ENCODE results near the gene OR6B2.
"Not testable (repeated sequence)": the region's sequence is repeated elsewhere in the genome, so short reads cannot be mapped to it uniquely, and the experiment has no call there.

Gene OR6B2

DNA sequence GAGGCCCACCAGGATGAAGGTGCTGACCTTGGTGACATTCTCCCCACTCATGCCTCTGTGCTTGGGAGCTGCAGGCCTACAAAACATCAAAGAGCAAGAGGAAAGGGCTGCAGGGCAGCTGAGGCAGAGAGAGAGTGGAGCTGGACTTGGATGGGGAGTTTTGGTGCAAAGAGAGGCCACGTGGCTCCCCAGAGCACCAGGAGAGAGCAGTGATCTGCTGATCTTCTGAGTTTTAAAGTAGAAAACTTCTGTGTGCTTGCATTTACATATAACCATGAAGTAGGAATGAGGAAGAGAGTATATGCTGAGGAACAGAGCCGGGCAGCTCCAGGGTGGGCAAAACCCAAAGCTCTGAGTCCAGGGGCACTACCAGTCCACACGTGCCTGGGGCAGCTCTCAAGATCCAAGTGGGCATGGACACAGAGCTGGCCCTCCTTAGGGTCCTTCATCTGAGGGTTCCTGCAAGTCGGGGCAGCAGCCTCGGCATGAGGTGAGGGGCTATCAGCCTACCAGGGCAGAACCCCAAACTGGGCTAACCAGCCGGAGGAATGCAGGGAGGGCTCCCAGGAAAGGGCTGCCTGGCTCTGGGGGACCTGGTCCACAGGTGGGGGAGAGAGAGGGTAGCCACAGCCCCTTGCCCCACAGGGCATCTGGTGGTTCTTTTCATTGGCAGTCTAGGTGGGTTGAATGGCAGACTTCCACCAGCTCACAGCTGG lies at the start of gene OR6B2:
Gene OR6B2 (minus strand): TSS at position 51 of the 716 bp plus-strand sequence. CDS start 0 bp downstream, at position 51.
- no peak for DNase-seq

DNA sequence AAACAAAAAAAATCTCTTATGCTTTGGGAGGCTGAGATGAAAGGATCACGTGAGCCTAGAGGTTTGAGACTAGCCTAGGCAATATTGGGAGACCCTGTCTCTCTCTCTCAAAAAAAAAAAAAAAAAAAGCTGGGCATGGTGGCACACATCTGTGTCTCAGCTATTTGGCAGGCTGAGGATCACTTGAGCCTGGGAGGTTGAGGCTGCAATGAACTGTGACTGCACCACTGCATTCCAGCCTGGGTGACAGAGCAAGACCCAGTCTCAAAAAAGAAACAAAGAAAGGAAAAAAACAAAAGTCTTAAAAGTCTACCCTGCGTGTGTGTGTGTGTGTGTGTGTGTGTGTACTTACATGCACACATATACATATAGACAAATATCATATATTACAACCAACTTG lies 48.4 kb upstream of the OR6B2 start:
- no peak for DNase-seq

DNA sequence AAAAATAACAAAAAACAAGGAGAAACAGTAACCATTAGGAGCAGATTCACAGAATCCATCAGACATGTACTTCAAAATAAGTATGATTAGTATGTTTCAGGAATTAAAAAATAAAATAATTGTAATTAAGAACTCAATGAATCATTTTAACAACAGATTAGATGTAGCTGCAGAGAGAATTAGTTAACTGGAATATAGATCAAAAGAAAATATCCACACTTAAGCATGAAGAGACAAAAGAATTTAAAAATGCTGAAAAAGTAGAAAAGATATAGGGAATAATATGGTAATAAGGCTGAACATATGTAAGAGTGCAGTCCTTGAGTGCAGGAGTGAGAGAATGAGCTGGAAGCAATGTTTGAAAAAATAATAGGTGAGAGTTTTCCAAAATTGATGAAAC lies 47.2 kb upstream of the OR6B2 start:
- DNase-seq = no peak

DNA sequence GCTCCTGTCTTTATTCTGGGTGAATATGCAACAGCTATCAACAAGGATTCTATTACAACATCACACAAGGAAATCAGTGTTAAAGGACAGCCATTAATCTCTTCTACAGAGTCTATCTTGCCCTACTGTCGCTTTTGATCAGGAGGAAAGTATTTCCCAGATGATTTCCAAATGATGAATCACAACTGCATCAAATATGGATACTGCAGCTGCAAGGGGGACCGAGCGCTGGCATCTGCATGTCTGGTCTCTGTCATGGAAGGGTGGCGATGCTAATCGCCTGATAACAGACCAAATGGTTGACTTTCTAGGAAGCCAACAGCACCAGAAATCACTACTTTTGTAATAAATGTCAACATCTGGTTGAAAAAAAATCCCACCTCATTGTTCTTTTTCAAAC lies 44.3 kb upstream of the OR6B2 start:
- DNase-seq = no peak

DNA sequence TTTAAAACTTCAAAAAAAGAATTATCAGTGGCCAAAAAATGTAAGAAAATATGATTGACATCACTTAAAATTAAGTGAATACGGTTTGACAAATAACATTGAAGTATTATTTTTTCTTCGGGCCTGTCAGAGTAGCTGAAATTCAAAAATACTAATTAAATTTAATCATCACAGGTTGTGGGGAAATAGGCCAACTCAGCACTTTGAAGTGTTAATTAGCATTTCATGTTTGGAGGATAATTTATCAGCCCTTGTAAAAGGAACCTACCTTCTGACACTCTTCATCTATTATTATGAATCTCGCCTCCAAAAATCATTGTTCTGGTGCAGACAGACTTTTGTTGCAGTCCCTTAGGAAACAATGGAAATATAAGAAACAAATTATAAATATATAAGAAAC lies 40.7 kb upstream of the OR6B2 start:
- no peak for DNase-seq

DNA sequence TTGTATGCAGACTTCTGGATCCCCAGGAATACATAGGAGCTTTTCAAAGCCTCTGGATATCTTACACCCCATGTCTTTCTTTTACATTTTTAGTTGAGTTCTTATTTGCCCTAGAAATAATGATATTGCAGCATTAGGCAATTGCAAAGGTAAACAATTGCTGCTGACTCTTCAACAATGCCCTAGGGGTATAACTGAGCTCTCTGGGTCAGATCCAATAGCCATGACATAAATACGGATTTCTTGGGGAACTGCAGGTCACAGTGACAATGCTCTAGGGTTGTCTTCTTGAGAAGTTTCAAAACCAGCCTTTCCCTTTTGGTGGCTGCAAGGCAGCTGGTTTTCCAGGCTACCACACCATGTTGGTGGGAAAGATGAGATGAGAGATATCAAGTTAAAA lies 39.6 kb upstream of the OR6B2 start:
- DNase-seq = no peak

DNA sequence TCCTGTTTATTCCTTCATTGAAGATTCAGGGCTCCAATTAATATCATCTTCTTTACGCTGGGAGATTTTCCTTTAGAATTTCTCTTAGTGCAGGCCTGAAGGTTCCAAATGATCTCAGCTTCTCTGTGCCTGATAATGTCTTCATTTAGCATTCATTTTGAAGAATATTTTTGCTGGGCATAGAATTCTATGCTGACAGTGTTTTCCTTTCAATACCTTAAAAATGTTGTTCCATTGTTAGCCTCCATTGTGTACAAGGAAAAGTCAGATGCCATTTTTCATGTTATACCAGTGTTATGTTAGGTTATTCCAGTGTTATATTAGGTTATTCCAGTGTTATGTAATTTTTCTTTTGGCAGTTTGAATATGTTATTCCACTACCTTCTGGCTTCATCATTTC lies 38.0 kb upstream of the OR6B2 start:
- DNase-seq = no peak

DNA sequence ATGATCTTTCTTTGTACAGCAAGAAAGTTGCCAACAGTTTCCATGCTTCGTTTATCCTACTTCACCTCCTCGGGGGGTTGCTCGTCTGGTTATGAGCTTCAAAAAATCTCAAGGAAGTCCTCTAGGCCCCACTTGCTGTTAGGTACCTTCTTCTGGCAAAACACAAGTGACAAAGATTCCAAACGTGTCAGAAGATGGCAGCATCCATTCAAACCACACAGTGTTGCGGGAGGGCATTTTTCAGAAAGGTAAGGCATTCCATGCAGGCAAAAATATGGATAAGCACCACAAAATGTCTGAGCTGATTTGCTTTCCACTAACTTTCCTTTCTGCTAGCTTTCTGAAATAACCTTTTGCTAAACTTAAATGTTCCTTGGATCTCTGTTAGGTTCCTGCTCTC lies 36.3 kb upstream of the OR6B2 start:
- DNase-seq = no peak

DNA sequence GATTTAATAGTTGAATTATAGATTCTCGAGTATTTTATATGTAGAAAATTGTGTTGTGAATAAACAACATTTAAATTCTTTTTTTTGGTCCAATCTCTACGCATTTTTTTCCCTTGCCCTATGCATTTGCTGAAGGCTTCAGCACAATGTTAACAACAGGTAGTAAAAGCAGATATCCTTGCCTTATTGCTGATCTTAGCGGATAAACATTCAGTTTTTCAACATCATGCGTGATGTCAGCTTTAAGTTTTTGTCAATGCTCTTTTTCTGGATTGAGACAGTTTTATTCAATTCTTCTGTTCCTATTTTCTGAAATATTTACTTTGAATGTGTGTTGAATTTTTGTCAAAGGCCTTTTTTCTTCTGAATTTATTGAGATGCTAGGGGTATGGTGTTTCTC lies 34.7 kb upstream of the OR6B2 start:
- no peak for DNase-seq

DNA sequence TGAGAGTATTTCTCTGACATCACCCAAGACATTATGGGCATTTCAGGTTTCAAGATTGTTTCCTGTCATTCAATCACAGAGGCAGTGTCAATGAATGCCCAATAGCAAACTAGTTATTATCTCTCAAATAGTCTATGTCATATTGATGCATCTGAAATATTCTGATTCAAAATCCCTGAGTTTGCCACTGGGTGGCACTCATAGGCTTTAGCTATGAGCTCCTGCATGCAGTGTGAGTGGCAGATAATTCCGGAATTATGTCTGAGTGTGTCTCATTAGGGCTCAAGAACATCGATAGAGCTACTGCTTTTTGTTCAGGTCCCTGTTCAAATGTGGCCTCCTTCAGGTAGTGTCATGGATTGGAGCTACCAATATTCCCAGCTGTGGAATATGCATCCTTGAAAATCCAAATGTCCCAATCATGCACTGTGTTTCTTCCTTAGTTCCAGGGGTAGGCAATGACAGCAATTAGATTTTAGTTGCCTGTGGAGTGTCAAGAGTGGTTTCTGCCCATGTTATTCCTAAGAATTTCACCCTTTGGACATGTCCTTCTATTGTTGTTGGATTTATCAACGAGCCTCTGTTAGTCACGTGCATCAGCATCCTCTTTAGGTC lies 30.9 kb upstream of the OR6B2 start:
- DNase-seq = peak; percentile 64

DNA sequence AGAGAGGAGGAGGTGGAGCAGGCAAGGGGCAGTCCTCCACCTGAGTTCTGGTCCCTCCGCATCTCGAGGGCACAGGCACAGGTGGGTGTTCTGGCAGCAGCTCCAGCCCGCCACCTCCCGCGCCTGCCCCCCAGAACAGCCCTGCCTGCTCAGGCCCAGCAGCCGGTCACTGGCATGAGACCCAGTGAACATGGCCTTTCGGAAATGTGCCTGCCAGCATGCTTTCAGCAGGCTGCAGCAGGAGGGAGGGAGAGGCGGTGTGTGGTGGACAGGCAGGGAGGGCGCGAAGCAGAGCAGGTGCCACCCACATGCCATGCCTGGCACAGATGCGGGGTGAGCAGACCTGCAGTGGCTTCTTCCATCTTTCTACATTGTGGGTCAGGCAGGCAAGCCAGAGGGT lies 26.4 kb upstream of the OR6B2 start:
- no peak for DNase-seq

DNA sequence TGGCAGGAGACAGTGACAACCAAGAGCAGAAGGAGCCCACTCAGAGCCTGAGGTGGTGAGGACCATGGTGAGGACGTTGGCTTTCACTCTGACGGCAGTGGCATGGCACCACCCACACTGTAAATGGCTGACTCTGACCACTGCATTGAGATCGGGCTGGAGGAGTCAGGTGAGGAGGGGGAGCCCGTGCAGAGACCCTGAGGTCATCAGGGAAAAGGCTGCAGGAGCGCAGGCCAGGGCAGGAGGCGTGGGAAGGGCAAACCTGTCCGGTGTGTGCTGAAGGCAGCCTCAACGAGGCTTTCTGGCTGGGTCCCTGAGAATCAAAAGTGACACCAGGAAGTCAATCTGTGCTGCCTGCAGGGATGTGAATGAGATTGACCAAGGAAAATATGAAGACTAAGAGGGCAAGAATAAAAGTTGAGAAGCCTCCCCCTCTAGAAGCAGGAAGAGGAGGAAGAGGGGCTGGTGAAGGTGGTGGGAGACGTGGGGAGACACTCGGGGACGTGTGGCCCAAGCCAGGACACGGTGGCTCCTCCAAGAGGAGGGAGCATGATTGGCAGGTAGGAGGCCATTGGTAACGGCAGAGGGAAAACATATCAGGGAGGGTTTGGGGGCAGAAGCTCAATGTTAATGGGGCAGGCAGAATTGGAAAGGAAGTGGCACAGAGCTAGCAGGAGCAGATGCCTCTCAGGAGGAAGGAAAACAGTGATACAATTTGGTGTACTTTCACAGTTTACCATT lies 25.1 kb upstream of the OR6B2 start:
- DNase-seq = no peak

DNA sequence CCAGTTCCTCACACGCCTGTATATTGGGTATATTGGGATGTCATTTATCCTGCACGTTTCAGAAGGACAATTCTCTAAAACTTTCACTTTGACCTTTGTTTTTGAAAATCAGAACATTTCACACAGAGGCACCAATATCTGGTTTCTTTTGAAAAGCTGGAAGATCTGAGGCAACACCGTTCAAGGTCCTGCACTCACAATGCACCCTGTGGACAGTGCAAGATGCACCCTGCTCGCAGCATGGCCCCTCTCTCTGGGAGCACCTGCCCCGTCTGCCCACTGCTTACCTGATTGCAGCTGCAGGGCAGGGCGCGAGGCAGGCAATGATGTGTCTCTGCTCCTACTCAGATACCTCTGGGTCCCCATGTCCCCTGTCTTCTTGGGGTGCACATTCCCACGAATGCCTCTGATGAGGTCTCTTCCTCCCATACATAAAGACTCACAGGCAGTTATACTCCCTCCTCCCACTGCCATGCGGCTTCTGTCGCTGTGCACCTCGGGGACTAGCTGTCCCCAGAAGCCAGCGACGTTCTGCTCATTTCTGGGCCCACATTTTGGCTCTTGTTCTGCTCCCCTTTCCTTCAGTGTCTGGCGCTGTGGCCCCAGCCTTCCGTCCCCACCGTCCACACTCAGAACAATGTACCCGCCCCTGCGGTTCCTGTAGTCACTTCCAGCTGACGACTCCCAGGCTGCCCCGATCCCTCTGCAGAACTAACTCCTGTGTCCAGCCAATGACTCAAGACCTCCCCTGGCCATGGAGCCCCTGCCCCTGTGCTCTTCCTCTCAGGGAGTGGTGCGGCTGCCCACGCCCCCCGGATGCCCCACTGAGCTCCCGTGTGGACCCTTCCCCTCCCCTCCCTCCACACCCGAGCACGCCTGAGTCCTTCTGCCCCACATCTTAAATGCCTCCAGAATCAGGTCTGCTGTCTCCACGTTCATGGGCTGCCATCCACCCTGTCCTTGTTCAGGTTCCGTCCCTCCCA lies 23.2 kb upstream of the OR6B2 start, which contains the start of gene OR6B3:
Gene OR6B3 (minus strand): TSS at position 349 of the 983 bp plus-strand sequence.
- no peak for DNase-seq

DNA sequence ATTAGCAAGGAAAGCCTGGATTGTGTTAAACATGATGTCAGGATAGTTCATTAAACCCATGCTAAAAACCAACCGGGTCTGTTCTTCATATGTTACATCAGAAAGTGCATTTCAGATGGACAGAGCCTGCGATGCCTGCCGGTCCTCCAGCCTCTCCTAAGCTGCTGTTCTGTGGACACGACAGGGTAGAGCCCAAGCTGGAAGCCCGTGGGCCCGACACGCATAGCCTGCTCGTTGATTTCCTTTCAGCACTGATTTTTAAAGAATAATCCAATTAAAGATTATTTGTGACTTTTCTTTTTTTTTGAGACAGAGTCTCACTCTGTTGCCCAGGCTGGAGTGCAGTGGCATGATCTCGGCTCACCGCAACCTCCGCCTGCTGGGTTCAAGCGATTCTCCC lies 22.3 kb upstream of the OR6B2 start:
- no peak for DNase-seq

DNA sequence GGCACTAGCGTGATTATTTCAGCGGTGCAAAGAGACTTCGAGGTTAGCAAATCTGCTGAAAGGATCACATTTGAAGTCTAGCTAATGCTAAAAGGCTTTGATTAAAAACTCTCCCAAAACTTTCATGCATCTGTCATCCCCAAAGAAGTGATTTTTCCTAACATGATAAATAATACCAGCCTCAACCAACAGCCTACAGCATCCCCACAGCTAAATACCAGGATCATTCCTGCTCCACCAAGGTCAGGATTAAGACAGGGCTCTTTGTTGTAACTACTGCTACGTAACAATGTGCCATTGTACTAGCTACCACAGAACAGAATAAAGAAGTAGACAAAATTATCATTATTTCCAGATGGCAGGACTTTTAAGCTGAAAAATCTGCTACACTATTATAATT lies 21.5 kb upstream of the OR6B2 start:
- no peak for DNase-seq

DNA sequence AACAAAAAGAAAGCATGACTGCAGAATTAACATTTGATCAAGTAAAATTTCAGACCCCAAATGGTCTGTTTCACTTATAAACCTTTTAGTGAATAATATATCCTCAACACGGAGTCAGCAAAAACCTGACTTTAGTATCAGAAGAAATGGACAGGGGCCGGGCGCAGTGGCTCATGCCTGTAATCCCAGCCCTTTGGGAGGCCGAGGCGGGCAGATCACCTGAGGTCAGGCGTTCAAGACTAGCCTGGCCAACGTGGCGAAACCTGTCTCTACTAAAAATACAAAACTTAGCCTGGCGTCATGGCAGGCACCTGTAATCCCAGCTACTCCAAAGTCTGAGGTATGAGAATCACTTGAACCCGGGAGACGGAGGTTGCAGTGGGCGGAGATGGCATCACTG lies 20.0 kb upstream of the OR6B2 start:
- DNase-seq = no peak

DNA sequence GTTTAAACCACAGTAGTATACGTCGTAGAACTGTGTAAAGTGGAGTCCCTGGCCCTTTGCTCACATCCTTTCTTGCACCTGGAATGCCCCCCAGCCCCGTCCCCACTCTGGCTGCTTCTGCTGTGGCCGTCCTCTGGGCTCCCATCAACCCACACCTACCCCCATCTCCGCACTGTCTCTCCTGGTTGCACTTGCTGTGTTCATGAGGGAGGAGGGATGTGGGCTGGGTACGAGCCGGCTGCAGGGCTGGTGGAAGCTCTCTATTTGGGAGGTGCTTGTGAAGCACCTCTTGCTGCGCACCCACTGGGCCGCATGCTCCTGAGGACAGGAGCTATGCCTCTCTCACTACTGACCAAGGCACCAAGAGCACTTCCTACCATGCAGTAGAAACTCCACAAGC lies 18.0 kb upstream of the OR6B2 start:
- DNase-seq = no peak

DNA sequence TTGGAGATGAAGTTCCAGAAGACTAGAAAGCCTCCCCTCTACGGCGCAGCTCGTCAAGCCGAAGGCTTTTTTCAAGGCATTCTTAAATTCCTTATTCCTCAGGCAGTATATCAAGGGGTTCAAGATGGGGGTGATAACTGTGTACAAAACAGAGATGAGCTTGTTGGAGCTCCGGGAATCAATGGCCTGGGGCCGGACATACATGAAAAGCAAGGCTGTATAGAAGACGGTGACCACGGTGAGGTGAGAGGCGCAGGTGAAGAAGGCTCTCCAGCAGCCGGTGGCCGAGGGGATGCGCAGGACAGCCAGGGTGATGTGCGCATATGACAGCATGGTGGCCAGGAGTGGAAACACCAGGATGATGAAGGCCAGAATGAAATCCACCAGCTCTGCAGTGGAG lies 14.9 kb upstream of the OR6B2 start:
- no peak for DNase-seq

DNA sequence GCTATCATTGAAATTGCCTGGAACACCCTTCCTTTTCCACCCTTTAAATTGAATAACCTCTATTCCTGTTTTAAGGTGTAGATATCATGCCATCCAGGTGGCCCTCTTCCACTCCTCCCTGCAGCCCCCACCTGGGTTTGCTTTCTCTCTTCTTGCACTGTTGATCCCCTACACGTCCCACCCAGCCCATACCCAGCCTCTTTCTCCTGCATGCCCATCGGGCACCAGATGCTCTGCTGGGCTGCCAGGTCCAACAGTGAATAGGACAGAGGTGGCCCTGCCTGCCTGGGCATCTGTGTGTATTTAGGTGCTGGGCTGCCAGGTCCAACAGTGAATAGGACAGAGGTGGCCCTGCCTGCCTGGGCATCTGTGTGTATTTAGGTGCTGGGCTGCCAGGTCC lies 13.9 kb upstream of the OR6B2 start:
- not testable (repeated sequence) for DNase-seq

DNA sequence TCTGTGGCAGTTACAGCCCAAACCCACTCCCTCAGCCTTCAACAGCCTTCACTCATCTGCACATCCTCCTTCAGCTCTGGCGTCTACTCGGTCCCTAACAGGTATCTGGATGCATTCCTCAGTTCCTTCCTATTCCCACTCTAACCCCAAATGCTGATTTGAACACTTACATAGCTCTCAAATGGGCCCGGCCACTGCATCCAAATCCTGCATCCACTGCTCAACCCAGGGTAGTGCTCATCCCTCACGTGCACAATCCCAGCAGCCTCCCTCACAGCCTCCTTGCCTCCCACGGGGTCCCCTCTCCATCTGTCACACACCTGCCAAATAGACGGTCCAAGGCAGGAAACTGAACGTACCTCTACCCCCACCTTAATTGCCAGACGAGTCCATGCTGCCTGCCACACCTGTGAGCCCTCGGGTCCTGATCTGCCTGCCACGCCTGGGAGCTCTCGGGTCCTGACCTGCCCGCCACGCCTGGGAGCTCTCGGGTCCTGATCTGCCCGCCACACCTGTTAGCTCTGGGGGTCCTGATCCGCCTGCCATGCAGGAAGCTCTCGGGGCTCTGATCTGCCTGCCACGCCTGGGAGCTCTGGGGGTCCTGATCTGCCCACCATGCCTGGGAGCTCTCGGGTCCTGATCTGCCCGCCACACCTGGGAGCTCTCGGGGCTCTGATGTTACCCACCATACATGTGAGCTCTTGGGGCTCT lies 13.2 kb upstream of the OR6B2 start:
- no peak for DNase-seq

DNA sequence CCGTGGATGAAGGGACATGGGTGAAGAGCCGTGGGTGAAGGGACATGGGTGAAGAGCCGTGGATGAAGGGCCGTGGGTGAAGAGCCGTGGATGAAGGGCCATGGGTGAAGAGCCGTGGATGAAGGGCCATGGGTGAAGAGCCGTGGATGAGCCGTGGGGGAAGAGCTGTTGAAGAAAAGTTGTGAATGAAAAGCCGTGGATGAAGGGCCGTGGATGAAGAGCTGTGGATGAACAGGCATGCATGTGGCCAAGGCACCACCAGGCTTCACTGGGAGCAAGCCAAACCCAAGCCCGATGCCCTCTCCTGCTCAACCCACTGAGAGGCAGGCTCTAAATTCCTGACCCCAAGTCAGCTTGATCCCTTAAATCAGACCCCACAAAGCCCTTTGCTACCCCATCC lies 12.5 kb upstream of the OR6B2 start:
- no peak for DNase-seq

DNA sequence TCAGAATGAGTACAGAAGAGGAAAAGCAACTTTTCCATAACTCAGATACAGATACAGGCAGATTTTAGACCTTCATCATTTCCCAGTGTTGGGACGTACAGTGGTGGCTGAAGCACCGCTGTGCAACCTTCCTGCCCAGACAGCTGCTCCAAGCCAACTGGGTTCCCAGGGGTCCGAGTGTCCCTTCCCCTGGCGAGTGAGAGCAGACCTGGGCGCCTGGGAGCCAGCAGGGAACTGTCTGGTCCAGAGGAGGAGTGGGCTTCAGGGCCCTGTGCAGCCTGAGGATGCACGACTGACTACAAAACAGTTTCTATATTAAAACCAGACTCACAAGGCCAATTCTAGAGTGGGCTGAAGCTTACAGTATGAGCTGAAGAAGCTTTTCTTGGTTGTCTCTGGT lies 11.1 kb upstream of the OR6B2 start:
- DNase-seq = no peak
